ENCODE measurements around the gene TSHZ3.

Gene TSHZ3

DNA sequence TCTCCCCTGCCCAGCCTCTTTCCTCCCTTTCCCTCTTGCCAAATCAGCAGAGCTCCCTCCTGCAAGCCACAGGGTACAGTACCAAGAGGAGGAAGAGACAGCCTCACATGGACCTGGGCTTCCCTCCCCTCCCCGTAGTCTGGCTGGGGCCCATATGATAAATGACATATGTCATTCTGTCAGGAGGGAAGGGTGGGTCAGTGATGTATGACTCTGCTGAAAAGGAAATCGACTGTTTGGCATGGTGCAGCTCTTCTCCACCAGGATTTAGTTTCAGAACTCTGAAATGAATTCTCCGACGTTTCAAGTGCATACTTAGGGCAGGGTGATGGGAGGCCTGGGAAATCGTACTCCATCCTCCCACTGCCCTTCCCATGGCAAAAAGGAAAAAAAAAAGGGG is 9.8 kb downstream of the TSHZ3 start:
- Histone ChIP-seq H3K9ac (no peak overlapping the region), H3K9me3 (ENCODE audit: control insufficient read depth, low read length) (no peaks in the 10 kb centered on the region), H3K36me3 (ENCODE audit: control insufficient read depth, insufficient read depth, low read length) (no peaks in the 10 kb centered on the region), H2AFZ (no peak overlapping the region), H3K27ac (no peak overlapping the region), H3K4me3 (ENCODE audit: low read depth, low read length) (no peak overlapping the region), H3K79me2 (no peaks in the 10 kb centered on the region), H3K4me1 (no peaks in the 10 kb centered on the region), H3K4me2 (ENCODE audit: low read length) (no peak overlapping the region), H3K27me3 (ENCODE audit: control insufficient read depth, insufficient read depth, low read length) (no peaks in the 10 kb centered on the region)
- TF ChIP-seq, protein P1, sequence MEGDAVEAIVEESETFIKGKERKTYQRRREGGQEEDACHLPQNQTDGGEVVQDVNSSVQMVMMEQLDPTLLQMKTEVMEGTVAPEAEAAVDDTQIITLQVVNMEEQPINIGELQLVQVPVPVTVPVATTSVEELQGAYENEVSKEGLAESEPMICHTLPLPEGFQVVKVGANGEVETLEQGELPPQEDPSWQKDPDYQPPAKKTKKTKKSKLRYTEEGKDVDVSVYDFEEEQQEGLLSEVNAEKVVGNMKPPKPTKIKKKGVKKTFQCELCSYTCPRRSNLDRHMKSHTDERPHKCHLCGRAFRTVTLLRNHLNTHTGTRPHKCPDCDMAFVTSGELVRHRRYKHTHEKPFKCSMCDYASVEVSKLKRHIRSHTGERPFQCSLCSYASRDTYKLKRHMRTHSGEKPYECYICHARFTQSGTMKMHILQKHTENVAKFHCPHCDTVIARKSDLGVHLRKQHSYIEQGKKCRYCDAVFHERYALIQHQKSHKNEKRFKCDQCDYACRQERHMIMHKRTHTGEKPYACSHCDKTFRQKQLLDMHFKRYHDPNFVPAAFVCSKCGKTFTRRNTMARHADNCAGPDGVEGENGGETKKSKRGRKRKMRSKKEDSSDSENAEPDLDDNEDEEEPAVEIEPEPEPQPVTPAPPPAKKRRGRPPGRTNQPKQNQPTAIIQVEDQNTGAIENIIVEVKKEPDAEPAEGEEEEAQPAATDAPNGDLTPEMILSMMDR (IDR thresholded peaks at IDR 0.05), result no peak

DNA sequence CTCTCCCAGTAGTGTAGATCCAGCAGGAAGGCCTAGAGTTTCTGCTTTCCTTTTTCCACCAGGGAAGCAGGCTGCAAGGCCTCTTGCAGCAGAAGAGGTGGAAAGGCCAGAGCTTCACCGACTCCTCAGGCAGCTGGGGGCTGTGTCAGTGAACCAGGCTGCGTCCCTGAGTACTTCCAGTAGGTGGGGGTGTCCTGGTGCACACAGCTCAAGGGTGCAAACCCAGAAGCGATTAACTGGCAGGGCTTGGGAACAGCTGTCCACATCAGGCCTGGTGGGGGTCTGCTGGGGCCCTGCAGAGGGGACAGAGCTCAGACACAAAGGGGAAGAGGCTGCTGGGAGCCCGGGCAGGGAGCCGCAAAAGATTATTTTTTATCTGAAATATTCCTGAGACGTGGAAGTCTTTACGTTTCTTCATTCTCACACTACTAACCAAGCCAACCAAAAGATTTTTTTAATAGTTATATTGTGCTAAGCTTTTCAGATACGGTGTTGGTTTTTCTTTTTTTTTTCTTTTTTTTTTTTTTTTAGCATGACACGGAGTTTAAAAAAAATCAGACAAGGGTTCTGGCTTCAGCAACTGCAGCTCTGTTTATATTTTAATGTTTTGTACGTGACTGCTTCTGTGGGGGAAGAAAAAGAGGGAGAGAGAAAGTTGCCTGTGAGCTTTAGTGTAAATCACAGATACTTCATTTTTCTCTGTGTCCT is 11.0 kb downstream of the TSHZ3 start:
- H3K4me3 ChIP-seq (ENCODE audit: low read depth, low read length), result no peak overlapping the region
- no peak overlapping the region for H3K27ac ChIP-seq

DNA sequence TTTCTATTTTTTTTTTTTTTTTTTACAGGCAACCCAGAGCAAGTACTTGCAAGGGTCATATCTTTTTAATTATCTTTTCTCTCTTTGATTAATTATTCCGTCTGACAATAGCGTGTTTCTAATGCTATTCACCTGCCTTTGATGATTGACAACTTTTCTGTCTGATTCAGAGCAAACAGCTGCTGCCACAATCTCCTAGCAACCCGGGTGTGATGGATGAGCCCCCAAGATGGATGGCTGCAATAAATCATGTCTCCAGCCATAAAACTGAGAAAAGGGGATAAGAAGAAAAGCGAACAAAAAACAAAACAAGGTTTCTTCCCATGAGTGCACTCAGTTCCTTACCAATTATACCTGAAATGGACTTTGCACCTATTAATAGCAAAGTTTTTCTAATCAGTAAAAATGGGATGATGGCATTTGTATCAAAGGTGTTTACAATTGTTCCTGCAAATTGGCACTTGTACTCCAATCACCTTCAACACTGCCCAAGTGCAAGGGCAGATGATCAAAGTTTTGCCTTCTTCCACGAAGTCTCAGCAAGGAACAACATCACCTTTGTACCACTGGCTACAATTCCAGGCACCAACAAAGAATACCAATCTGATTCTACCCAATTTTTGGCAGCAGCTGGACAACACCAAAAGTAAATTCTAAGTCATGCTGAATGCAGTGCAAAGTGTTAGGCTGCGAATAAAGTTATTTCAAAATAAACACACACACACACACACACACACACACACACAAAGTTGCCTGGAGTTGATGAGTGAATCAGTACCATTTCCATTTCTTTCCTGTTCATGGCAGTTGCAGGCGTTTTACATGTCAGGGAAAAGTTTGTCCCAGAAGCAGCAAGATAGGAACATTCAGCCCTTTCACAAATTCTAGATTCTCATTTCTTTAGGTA is 12.0 kb downstream of the TSHZ3 start:
- Histone ChIP-seq H3K79me2 (no peaks in the 10 kb centered on the region), H3K27ac (no peak overlapping the region), H3K4me3 (ENCODE audit: low read depth, low read length) (no peak overlapping the region), H3K4me1 (no peaks in the 10 kb centered on the region), H3K4me2 (ENCODE audit: low read length) (no peak overlapping the region), H3K9me3 (ENCODE audit: control insufficient read depth, low read length) (no peaks in the 10 kb centered on the region), H3K27me3 (ENCODE audit: control insufficient read depth, insufficient read depth, low read length) (no peaks in the 10 kb centered on the region), H3K9ac (no peak overlapping the region), H3K36me3 (ENCODE audit: control insufficient read depth, insufficient read depth, low read length) (no peaks in the 10 kb centered on the region), H2AFZ (no peak overlapping the region)
- TF ChIP-seq, protein P1 (IDR thresholded peaks at IDR 0.05), result no peak

More for the DNA sequence above, 11.0 kb downstream of the TSHZ3 start:
- Histone ChIP-seq H2AFZ (no peak overlapping the region), H3K9ac (no peak overlapping the region), H3K4me2 (ENCODE audit: low read length) (no peak overlapping the region), H3K36me3 (ENCODE audit: control insufficient read depth, insufficient read depth, low read length) (no peaks in the 10 kb centered on the region), H3K9me3 (ENCODE audit: control insufficient read depth, low read length) (no peaks in the 10 kb centered on the region), H3K79me2 (no peaks in the 10 kb centered on the region), H3K27me3 (ENCODE audit: control insufficient read depth, insufficient read depth, low read length) (no peaks in the 10 kb centered on the region), H3K4me1 (no peaks in the 10 kb centered on the region)
- TF ChIP-seq, protein P1 (IDR thresholded peaks at IDR 0.05), result peak; percentile 12

DNA sequence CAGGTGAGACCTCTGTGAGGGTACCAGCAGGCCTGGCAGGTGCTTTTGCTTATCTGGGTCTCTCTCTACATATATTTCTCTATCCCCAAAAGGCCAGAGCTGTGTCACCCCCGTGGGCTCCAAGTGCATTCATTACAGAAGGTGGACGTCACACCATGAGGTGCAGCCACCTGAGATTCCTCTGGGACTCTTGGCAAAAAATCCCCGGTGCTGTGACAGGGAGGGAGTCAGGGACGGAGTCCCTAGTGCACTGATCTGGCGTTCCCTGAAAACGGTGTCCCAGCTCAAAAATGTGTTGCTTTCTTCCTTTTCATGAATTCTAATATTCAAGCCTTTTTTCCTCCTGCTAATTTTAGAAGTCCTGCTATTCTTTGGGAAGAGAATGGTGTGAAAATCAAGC is 13.5 kb downstream of the TSHZ3 start:
- TF ChIP-seq, protein P1 (IDR thresholded peaks at IDR 0.05), result no peak
- Histone ChIP-seq H3K27ac (no peak overlapping the region), H2AFZ (no peak overlapping the region), H3K4me1 (no peaks in the 10 kb centered on the region), H3K4me3 (ENCODE audit: low read depth, low read length) (no peak overlapping the region), H3K9ac (no peak overlapping the region), H3K79me2 (no peaks in the 10 kb centered on the region), H3K9me3 (ENCODE audit: control insufficient read depth, low read length) (no peaks in the 10 kb centered on the region), H3K36me3 (ENCODE audit: control insufficient read depth, insufficient read depth, low read length) (no peaks in the 10 kb centered on the region), H3K4me2 (ENCODE audit: low read length) (no peak overlapping the region), H3K27me3 (ENCODE audit: control insufficient read depth, insufficient read depth, low read length) (no peaks in the 10 kb centered on the region)
